ENCODE results near the gene KCNH6. TPM values are rescaled to one million over a fixed set of nuclear protein-coding genes. Genes with fewer than 3 reads are reported as not detected.

KCNH6 gene
- total RNA-seq, 1 experiment from 2014 or later, result not detected

DNA sequence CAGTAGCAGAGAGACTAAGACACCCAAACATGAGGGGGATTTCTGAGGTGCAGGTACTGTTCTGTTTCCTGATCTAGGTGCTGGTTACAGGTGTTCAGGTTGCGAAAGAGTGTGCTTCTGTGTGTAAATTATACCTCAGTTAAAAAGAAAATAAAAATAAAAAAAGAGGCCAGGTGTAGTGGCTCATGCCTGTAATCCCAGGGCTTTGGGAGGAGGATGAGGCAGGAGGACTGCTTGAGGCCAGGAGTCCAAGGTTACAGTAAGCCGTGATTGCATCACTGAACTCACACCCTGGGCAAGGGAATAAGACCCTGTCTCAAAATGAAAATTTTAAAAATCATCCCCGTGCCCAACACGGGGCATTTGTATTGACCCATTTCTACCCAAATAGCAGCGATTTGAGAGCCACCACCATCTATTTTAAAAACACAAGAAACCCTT, 23.9 kb downstream of the KCNH6 start:
- no TSS peak for BruUV-seq (replicated peaks)
- no peaks in the 10 kb centered on the region for H3K27me3 ChIP-seq (replicated peaks; ENCODE audit: insufficient read depth, low read depth, low read length, poor library complexity)
- DNase-seq (ENCODE audit: low spot score), result no peak
- TF ChIP-seq CTCF (conservative IDR thresholded peaks at IDR 0.05; ENCODE audit: low read depth, low read length) (no peak), EZH2 (IDR thresholded peaks at IDR 0.05; ENCODE audit: borderline replicate concordance, low read depth, low read length, poor library complexity, severe bottlenecking) (no peak)
- H3K36me3 ChIP-seq (ENCODE audit: insufficient read depth, low read length, poor library complexity, severe bottlenecking), result no peaks in the 10 kb centered on the region
- peaks cover 4% of the 10 kb centered on the region for H3K4me1 ChIP-seq (ENCODE audit: insufficient read depth, low read length, poor library complexity, severe bottlenecking)
- no peak overlapping the region for H3K4me3 ChIP-seq (ENCODE audit: low read depth, low read length, poor library complexity, severe bottlenecking)
- CTCF ChIA-PET, result no interaction called here
- H3K27ac ChIP-seq (ENCODE audit: low read depth, low read length, poor library complexity, severe bottlenecking), result no peak overlapping the region
- intact Hi-C loops (cut with micrococcal nuclease; ENCODE audit: unreplicated experiment), result no loop called here
- POLR2A ChIA-PET (ENCODE audit: low non-redundant PET), result no interaction called here
- H3K9me3 ChIP-seq (ENCODE audit: low read depth, low read length, poor library complexity, severe bottlenecking), result no peaks in the 10 kb centered on the region

DNA sequence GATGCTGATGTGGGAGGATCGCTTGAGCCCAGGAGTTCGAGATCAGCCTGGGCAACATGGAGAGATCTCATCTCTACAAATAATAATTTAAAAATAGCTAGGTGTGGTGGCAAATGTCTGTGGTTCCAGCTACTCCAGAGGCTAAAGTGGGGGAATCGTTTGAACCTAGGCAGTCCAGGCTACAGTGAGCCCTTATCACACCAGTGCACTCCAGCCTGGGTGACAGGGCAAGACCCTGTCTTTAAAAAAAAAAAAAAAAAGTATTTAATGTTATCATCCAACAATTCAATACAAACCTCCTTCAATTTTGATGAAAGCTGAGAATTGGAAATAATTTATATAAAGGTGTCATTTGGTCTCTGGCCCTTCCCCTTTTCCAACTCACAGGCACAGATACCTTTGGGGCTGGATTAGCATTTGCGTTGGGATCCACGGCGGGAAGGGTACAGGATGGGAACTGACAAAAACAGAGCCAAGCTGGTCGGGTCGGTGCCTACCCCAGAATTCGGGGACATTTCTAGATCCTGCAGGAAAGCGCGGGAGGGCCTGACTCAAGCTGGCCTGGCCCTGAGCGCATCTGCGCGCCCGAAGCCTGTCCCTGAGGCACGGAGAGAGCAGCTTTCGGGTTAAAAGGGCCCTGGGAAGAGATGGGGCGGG, 26.3 kb downstream of the KCNH6 start:
- Histone ChIP-seq H3K4me1 (ENCODE audit: insufficient read depth, low read length, poor library complexity, severe bottlenecking) (peaks cover 4% of the 10 kb centered on the region), H3K4me3 (ENCODE audit: low read depth, low read length, poor library complexity, severe bottlenecking) (peak overlapping the region; percentile 90), H3K36me3 (ENCODE audit: insufficient read depth, low read length, poor library complexity, severe bottlenecking) (no peaks in the 10 kb centered on the region), H3K9me3 (ENCODE audit: low read depth, low read length, poor library complexity, severe bottlenecking) (no peaks in the 10 kb centered on the region), H3K27me3 (replicated peaks; ENCODE audit: insufficient read depth, low read depth, low read length, poor library complexity) (no peaks in the 10 kb centered on the region), H3K27ac (ENCODE audit: low read depth, low read length, poor library complexity, severe bottlenecking) (peak overlapping the region; percentile 91)
- TSS peak; percentile 77 for BruUV-seq (replicated peaks)
- TF ChIP-seq CTCF (conservative IDR thresholded peaks at IDR 0.05; ENCODE audit: low read depth, low read length) (no peak), EZH2 (IDR thresholded peaks at IDR 0.05; ENCODE audit: borderline replicate concordance, low read depth, low read length, poor library complexity, severe bottlenecking) (no peak)
- no peak for DNase-seq (ENCODE audit: low spot score)
- POLR2A ChIA-PET (ENCODE audit: low non-redundant PET), result no interaction called here
- CTCF ChIA-PET, result no interaction called here
- intact Hi-C loops (cut with micrococcal nuclease; ENCODE audit: unreplicated experiment), result no loop called here

- TF ChIP-seq CTCF (conservative IDR thresholded peaks at IDR 0.05; ENCODE audit: low read depth, low read length), result no peak
- no peak for TF ChIP-seq EZH2 (IDR thresholded peaks at IDR 0.05; ENCODE audit: borderline replicate concordance, low read depth, low read length, poor library complexity, severe bottlenecking)
- Histone ChIP-seq H3K4me3 (ENCODE audit: low read depth, low read length, poor library complexity, severe bottlenecking) (peak within 1 kb of the TSS; percentile 90), H3K4me1 (ENCODE audit: insufficient read depth, low read length, poor library complexity, severe bottlenecking) (peaks cover 4% of the 10 kb centered on the region), H3K27me3 (replicated peaks; ENCODE audit: insufficient read depth, low read depth, low read length, poor library complexity) (no peaks in the 10 kb centered on the region), H3K9me3 (ENCODE audit: low read depth, low read length, poor library complexity, severe bottlenecking) (no peaks in the 10 kb centered on the region), H3K36me3 (ENCODE audit: insufficient read depth, low read length, poor library complexity, severe bottlenecking) (no peaks in the 10 kb centered on the region), H3K27ac (ENCODE audit: low read depth, low read length, poor library complexity, severe bottlenecking) (peak within 1 kb of the TSS; percentile 91)
- ChIA-PET CTCF (interaction anchor here (0.5 kb wide), 1 partner anchor 191 kb away, joined by 4 read pairs; no protein-coding TSS in a partner anchor), POLR2A (ENCODE audit: low non-redundant PET) (no interaction called here)
- intact Hi-C loops (cut with micrococcal nuclease; ENCODE audit: unreplicated experiment), result no loop called here
- peak; percentile 100 for DNase-seq (ENCODE audit: low spot score)
- no TSS peak for BruUV-seq (replicated peaks)
Observed at GRCh38 chr17:63549946-63550816, 27.0 kb downstream of the KCNH6 start, which contains the start of gene DCAF7. Gene DCAF7, plus strand, starts transcription at chr17:63550477. Its CDS starts 201 bp downstream, at chr17:63550678.

All from A673 (cell line).